ENCODE results near the gene PRKAG2.
"Not testable (repeated sequence)": the region's sequence is repeated elsewhere in the genome, so short reads cannot be mapped to it uniquely, and the experiment has no call there.

Gene PRKAG2

DNA sequence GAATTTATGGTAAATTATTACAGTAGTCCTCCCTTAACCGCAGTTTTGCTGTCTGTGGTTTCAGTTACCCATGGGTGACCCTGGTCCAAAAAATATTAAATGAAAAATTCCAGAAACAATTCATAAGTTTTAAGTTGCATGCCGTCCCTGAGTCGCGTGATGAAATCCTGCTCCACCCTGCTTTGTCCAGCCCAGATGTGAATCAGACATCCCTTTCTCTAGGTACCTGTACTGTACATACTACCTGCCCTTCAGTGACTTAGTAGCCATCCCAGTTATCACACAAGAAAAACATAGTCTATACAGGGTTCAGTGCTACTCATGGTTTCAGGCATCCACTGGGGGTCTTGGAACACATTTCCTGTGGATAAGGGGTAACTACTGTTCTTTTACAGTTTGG is 336.8 kb downstream of the PRKAG2 start:
- no peak for DNase-seq
- in situ Hi-C loops (cut with HindIII; ENCODE audit: low pct_ligation_motif_present, low pct_unique_long_range_greater_than_20kb, low sequenced_read_pairs): no loop called here

DNA sequence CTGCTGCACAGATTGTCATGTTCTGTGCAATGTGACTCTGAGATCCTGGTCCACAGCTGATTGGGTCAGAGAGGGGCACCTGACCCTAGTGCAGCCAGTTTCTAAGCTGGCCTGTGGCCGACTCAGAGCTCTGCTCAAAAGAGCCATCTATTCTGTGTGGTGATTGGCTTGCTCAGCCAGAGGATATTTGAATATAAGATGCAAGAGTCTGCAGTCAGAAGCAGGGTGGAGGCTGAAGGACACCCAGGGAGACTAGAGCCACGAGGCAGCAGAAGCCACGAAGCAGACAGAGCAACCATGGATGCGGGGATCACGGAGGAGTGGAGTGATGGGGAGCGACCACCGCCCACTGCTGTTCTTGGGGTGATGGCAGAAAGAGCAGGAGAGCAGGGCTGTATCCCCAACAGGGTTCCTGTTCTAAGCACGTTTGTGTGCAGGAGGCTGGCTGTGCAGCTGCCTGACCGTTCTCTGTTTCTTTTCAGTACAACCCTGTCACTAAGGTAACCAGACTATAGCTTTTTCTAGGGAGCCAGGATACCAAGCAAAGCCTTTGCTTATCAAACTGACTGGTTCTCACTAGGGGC is 337.7 kb downstream of the PRKAG2 start:
- in situ Hi-C loops (cut with HindIII; ENCODE audit: low pct_ligation_motif_present, low pct_unique_long_range_greater_than_20kb, low sequenced_read_pairs): no loop called here
- DNase-seq: peak; percentile 35

DNA sequence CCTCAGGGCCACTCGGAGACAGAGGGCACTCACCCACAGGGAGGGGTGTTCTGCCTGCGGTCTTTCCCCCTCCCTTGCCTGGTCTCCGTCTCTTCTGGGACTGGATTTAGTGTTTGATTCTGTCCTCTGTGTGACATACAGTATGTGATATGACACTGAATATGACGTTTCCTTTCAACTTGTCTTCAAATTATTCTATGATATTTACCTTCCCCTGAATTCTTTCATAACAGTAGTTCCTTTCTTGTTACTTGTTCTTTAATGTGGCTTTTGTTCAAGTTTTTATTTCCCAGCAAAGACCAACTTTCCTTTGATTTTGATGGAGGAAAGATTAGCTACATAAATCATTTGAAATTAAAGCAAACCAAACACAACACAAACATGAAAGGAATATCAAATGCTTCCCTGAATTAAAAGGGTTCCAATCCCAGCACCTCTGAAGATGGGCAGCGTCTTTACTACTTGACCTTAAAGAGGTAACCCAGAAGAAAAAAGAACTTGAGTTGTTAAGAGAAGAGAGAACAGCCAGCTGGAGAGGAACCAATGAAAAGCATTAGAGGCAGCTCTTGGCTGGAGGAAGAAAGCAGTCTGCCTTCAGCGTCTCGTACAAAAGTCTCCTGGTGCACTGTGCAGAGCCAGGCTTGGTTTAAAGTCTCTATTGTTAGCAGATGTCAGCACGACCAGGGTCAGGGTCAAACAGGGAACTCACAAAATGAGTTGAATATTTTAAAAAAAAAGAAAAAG is 338.9 kb downstream of the PRKAG2 start:
- no peak for DNase-seq
- in situ Hi-C loops (cut with HindIII; ENCODE audit: low pct_ligation_motif_present, low pct_unique_long_range_greater_than_20kb, low sequenced_read_pairs): no loop called here

DNA sequence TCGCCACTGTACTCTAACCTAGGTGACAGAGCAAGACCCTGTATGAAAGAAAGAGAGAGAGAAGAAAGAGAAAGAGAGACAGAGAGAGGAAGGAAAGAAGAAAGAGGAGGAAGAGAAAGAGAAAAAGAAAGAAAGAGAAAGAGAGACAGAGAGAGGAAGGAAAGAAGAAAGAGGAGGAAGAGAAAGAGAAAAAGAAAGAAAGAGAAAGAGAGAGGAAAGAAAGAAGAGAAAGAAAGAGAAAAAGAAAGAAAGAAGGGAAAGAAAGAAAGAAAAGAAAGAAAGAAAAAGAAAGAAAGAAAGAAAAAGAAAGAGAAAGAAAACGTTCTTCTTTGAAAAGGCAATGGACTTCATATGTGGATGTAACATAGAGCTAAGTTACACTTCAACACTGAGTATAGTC is 340.7 kb downstream of the PRKAG2 start:
- in situ Hi-C loops (cut with HindIII; ENCODE audit: low pct_ligation_motif_present, low pct_unique_long_range_greater_than_20kb, low sequenced_read_pairs): not testable (repeated sequence)

DNA sequence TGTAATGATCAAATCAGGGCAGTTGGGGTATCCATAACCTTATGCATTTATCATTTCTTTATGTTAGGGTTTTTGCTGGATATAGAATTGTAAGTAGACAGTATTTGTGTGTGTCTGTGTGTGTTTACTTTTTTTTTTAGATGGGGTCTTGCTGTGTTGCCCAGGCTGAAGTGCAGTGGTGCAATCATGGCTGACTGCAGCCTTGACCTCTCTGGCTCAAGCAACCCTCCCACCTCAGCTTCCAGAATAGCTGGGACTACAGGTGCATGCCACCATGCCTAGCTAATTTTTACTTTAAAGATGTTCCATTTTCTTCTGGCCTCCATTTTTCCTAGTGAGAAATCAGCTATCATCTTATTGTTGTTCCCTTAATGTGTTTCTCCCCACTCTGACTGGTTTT is 347.1 kb downstream of the PRKAG2 start:
- DNase-seq: no peak
- in situ Hi-C loops (cut with HindIII; ENCODE audit: low pct_ligation_motif_present, low pct_unique_long_range_greater_than_20kb, low sequenced_read_pairs): no loop called here

More for the DNA sequence above, 340.7 kb downstream of the PRKAG2 start:
- not testable (repeated sequence) for DNase-seq

DNA sequence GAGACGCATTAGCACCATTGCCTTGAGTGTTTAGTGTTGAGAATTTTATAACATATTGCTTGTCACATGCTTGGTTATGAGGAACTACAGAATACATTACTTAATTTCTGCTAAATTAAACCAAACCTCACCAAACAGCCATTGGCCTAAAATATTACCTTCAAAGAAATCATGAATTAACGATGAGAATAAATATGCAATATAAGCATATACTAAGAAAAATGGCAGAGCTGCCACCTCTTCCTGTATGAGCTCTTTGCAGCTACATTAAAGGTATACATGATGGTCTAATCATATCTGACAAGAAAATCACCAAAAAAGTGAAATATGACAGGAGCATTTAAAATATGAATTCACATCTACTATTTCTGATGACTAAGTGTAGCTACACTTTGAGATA is 352.1 kb downstream of the PRKAG2 start:
- in situ Hi-C loops (cut with HindIII; ENCODE audit: low pct_ligation_motif_present, low pct_unique_long_range_greater_than_20kb, low sequenced_read_pairs): no loop called here
- DNase-seq: no peak

DNA sequence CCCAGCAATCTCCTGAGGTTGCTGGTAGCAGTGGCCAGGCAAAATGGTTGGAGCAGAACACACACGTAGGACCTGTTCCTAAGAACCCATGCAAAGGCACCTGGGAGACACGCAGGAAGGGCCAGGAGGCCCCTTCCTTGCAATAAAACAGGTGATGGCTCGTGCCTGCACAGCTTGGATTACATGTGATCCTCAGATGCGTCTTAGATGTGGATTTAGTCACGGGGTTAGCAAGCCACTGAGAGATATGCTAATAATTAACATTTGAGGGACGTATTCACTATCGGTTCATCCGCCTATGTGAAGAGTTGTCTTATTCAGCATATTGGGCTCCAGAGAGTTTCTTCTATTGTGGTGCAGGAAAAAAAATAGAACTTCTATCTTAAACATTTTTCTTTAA is 352.6 kb downstream of the PRKAG2 start:
- DNase-seq: no peak
- in situ Hi-C loops (cut with HindIII; ENCODE audit: low pct_ligation_motif_present, low pct_unique_long_range_greater_than_20kb, low sequenced_read_pairs): no loop called here

DNA sequence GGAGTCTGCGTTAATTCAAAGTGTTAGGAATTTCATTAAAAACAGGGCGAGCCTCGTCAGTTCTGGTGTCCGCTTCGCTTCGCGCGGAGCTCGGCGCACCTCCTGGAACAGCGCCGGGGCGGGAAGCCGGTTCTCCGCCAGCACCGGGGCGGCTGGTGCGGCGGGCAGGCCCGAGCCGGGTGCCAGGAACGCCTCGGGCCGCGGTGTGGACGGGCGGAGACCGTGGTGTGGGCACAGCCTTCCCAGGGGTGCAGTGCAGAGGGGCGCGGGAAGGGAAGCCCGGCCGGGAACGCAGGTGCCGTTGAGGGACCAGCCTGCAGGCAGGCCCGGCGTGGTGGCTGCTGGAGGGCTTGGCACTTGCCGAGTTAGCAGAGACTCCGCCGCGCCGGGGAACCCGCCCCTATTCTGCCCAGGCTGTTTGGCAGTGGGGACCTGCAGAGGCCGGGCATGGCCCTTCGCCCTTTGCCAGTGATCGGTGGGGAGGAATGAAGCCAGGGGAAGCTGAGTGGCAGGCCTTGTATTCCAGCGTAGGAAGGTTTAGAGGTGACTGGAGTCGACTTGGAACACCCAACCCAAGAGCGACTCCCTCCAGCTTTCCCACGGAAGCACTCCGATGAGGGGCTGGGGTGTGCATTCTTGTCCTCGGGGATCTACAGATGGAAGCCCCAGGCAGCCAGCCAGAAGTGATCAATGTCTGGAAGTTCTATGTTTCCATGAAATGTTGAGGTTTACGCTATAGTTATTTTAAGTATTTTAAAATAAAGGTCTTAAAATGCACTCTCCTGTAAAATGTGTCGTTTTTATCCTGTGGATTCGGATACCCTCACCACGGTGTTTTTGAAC is 356.3 kb downstream of the PRKAG2 start:
- in situ Hi-C loops (cut with HindIII; ENCODE audit: low pct_ligation_motif_present, low pct_unique_long_range_greater_than_20kb, low sequenced_read_pairs): no loop called here
- DNase-seq: peak; percentile 69

DNA sequence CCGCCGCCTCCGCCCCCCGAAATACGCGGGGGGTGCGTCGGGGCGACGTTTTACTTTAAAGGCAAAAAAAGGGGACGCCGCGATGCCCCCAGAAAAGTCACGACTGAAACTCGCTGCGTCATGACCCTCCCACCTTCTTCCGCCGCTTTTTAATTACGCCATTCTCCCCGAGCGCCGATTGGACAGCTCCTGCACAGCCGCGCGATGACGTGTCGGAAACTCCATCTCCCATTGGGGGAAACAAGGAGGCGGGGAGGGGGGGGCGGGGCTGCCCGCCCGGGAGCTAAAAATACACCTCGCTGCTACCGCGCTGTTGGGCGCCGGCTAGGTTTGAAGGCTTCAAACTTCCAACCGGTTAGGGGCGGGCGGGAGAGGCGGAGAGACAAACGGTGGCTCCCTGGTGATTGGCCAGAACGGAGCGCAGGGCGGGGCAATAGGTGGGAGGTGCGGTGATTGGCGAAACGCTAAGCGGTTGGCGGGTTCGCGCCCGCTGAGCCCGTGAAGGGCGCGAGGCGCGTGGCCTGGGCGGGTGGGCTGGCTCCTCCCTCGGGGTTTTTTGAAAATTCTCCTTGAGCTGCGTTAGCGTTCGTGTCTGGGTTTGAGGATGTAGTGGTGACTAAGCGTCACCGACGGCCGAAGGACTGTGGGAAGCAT is 357.0 kb downstream of the PRKAG2 start, which contains the start of gene RHEB:
Gene RHEB, minus strand, starts transcription at position 131 of the 654 bp plus-strand sequence. CDS start 384 bp downstream, outside the sequence.
- in situ Hi-C loops (cut with HindIII; ENCODE audit: low pct_ligation_motif_present, low pct_unique_long_range_greater_than_20kb, low sequenced_read_pairs): no loop called here
- DNase-seq: peak; percentile 100

DNA sequence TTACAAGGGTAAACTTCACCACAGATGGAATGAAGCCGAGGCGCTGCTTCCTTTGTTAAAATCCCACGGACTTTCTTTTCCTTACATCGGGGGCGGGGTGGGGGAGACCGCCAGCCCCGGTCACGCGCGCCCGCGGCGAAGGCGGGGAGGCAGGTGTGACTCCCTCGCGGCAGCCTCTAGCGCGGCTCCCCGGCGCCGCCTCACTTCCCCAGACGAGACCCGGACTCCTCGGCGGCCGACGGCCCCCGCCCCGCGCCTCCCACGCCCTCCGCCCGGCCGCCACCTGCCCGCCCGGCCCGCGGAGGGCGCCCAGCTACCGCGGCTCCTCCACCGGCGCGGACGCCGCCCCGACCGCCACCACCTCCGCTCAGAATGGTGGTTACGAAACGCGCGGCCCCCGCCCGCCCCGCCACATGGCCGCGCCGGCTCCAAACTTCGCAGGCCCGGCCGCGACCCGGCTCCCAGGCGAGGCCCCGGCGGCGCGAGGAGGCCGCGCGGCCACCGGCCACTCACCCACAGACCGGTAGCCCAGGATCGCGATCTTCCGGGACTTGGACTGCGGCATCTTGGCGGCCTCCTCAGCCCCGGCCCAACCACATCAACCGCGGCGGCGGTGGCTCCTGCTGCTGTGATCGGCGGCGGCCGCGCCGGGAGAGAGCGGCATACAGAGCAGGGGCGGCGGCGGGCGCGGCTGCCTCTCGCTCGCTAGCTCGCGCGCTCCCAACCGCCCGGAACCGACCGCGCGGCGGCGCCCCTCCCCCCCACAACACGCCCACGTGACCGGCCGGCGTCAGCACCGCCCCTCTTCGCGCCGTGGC is 357.8 kb downstream of the PRKAG2 start:
- in situ Hi-C loops (cut with HindIII; ENCODE audit: low pct_ligation_motif_present, low pct_unique_long_range_greater_than_20kb, low sequenced_read_pairs): not testable (repeated sequence)
- DNase-seq: peak; percentile 39

DNA sequence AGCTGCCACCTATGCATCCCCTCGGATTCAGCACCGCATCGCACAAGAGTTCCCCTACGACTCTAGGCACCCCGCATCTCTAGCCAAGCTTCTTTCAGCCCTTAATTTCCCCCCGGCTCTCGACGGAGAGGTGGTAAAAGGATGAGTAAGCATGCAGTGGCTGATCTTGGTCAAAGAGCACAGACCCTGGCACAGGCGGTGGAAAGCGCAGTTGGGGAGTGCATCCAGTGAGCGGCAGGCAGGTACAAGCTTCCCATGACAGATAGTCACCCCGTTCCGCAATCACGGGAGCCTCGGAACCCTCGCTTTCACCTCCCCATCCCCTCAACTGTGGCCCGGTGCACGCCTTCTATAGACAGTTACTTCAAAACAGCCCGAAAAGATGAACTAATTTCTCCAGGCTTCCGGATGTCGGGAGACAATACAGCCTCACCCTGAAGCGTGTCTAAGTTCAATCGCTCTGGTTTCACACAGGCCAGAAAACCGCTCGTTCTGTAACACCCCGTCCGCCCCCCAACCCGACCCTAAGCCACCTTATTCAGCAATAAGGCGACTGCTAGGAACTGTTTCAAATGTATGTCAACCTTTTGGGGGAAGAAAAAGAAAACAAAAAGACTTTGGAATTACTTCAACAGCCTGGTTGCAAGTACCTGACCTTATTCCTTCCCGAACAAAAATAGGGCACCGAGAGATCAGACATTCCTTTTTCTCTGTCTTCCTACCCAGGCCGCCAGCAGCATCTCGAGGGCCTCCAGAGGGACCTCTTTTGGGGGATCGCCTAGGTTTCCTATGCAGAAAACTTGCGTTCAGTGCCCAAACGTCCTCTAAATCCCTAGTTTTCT is 358.6 kb downstream of the PRKAG2 start:
- DNase-seq: peak; percentile 78

DNA sequence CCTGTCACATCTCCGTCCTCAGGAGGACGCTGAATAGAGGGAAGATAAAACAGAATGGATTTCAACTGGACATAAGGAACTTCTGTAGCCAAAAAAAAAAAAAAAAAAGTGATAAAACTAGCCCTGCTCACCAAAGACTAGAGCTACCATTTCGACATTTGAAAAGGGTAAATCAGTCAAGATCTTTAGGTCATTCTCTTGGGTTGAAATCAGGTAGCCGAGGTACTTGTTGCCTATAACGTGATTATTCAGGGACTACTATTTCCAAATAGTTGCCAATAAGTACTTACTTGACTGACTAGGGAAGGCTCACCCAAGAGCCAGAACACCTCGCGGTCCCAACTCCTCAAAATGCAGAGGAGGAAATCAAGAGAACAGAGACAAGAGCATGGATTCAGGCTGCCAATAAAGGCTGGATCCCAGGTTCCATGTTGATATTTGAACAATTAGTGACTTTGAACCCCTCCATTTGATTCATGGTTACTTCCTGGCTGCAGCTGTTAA is 359.3 kb downstream of the PRKAG2 start:
- DNase-seq: peak; percentile 21
- in situ Hi-C loops (cut with HindIII; ENCODE audit: low pct_ligation_motif_present, low pct_unique_long_range_greater_than_20kb, low sequenced_read_pairs): no loop called here

More for the DNA sequence above, 358.6 kb downstream of the PRKAG2 start:
- in situ Hi-C loops (cut with HindIII; ENCODE audit: low pct_ligation_motif_present, low pct_unique_long_range_greater_than_20kb, low sequenced_read_pairs): no loop called here

DNA sequence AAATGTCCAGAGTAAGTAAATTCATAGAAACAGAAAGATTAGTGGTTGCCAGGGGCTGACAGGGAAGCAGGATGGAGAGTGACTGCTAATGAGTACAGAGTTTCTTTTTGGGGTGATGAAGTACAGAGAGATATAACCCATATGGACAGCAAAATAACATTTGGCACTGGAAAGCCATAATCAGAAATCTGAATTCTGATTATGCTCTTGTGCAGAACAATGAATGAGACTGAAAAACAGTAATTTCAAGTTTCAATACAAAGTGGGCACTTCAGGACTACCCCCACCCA is 361.7 kb downstream of the PRKAG2 start:
- no peak for DNase-seq
- in situ Hi-C loops (cut with HindIII; ENCODE audit: low pct_ligation_motif_present, low pct_unique_long_range_greater_than_20kb, low sequenced_read_pairs): no loop called here

DNA sequence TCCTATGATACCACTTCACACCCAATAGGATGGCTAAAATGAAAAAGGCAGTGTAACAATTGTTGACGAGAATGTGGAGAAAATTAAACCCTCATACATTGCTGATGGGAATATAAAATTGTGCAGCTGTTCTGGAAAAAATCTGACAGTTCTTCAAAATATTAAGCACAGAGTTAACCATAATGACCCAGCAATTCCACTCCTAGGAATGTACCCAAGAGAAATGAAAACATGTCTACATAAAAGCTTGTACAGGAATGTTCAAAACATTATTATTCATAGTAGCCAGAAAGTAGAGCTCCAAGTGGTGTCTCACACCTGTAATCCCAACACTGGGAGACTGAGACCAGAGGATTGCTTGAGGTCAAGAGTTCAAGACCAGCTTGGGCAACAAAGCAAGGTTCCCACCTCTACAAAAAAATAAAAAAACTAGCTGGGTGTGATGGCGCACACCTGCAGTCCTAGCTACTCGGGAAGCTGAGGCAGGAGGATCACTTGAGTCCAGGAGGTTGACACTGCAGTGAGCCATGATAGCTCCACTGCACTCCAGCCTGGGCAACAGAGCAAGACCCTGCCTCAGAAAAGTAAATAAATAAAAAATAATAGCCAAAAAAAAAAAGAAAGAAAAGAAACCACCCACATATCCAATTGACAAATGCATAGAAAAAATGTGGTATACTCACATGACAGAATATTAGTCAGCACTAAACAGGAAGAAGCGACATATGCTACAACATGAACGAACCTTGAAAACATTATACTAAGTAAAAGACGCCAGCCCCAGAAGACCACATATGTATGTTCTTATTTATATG is 362.2 kb downstream of the PRKAG2 start:
- in situ Hi-C loops (cut with HindIII; ENCODE audit: low pct_ligation_motif_present, low pct_unique_long_range_greater_than_20kb, low sequenced_read_pairs): no loop called here
- DNase-seq: no peak

DNA sequence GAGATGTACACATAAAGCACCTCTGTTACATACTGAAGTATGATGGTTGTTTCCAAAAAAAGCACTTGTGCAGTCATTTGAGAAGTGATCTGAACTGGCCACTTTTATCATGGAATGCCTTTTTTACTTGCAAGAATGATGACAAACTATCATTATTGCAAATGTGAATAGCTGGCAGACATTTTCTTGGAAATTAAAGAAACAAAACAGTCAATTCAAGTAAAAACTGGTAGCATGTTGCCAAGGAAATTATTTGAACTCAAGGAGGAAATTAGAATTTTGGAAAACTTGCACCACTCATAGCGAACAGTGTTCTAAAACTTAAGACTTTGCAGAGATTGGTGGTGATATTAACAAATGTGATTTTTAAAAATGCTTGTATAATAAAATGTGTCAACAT is 363.8 kb downstream of the PRKAG2 start:
- no peak for DNase-seq
- in situ Hi-C loops (cut with HindIII; ENCODE audit: low pct_ligation_motif_present, low pct_unique_long_range_greater_than_20kb, low sequenced_read_pairs): no loop called here

DNA sequence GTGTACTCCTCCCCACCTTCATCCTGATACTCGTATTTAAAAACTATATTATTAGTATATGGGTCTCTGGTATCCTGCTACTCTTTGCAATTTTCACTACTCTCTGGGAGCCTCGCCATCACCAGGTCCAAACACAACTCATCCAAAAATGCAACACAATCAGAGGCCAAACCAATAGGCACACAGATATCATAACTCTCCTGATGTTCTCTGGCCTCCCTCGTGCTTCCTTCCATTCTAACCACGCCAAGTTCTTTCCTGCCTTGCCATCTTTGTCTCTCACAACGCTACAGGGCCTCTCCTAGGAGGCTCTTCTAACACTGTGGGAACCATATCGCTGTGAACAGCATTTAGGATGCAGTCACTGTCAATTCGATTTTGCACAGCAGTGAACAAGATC is 364.6 kb downstream of the PRKAG2 start:
- no peak for DNase-seq
- in situ Hi-C loops (cut with HindIII; ENCODE audit: low pct_ligation_motif_present, low pct_unique_long_range_greater_than_20kb, low sequenced_read_pairs): no loop called here

DNA sequence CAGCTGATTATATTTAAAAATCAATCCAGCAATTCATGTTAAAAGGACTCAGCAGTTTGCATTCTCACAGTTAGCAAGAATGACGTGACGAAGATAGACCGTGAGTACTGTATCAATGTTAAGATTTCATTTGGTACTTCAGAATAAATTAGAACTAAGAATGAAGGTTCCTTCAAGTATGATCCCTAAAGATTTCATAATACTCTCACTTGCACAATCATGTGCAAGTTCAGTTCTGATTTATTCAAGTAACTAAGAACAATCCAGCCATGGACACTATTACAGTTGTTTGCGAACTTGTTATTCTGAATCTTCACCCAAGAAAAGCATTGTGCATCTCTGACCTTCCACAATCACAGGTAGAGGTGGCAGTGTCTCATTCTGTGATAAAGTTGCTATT is 365.0 kb downstream of the PRKAG2 start:
- no peak for DNase-seq
- in situ Hi-C loops (cut with HindIII; ENCODE audit: low pct_ligation_motif_present, low pct_unique_long_range_greater_than_20kb, low sequenced_read_pairs): no loop called here
